Activated T-helper 2 cell treated with anti-CD3 and anti-CD28 coated beads, Interferon-gamma antibody, Interleukin-2, Interleukin-4, amounts not matched to agents 10 μg/mL and 5 μg/mL and 100 μg/mL, durations not matched to agents 14 hours and 24 hours and 36 hours (primary cell): Measurements from ENCODE around the gene FERMT2. TPM values are rescaled to one million over a fixed set of nuclear protein-coding genes. Genes with fewer than 3 reads are reported as not detected.

Experiments
- DNase-seq: peaks from one replicate; pipeline ENCODE4 v3.0.0; 2021; ENCODE audit warnings: low spot score
- H3K27ac Mint-ChIP-seq: one replicate; pipeline ENCODE4 v1.8.0; 2021; ENCODE audit warnings: mixed read lengths
- H3K27me3 Mint-ChIP-seq: one replicate; pipeline ENCODE4 v1.8.0; 2021; ENCODE audit warnings: low read depth, mixed read lengths
- H3K36me3 Mint-ChIP-seq: one replicate; pipeline ENCODE4 v1.8.0; 2021; ENCODE audit warnings: low read depth, mixed read lengths
- H3K4me1 Mint-ChIP-seq: one replicate; pipeline ENCODE4 v1.8.0; 2021; ENCODE audit warnings: low read depth, mixed read lengths
- H3K4me3 Mint-ChIP-seq: one replicate; pipeline ENCODE4 v1.8.0; 2021; ENCODE audit warnings: low read depth, mild to moderate bottlenecking, moderate library complexity, mixed read lengths
- H3K9me3 Mint-ChIP-seq: one replicate; pipeline ENCODE4 v1.8.0; 2021; ENCODE audit warnings: mixed read lengths
- intact Hi-C: fragments of 100-400 bp; cut with micrococcal nuclease; formaldehyde crosslinking; loops from one replicate; pipeline ENCODE4 v1.15.1; 2023
- total RNA-seq: library from RNA; stranded (reverse); gene quantifications from 2 replicates; pipeline ENCODE4 v1.2.3, GENCODE V29; 2022

Gene FERMT2
- total RNA-seq: 0.99 and 1.7 TPM in 2 replicates

GRCh38 chr14:52950898-52951680 lies at the start of gene FERMT2:
TSS of gene FERMT2 (minus strand) at chr14:52951050. CDS start at chr14:52950568, 482 bp downstream.
- intact Hi-C loops: no loop called here
- Mint-ChIP-seq H3K36me3 (no peaks in the 10 kb centered on the region), H3K4me1 (peaks cover 20% of the 10 kb centered on the region), H3K27me3 (peaks cover 65% of the 10 kb centered on the region), H3K27ac (no peak within 1 kb of the TSS), H3K9me3 (no peaks in the 10 kb centered on the region), H3K4me3 (peak within 1 kb of the TSS; percentile 83)
- DNase-seq: no peak

GRCh38 chr14:52998376-52999015 lies 47.6 kb upstream of the FERMT2 start:
- Mint-ChIP-seq H3K9me3 (no peaks in the 10 kb centered on the region), H3K27me3 (no peaks in the 10 kb centered on the region), H3K36me3 (no peaks in the 10 kb centered on the region), H3K27ac (no peak overlapping the region), H3K4me3 (no peak overlapping the region), H3K4me1 (peaks cover 2% of the 10 kb centered on the region)
- no peak for DNase-seq
- intact Hi-C loops: no loop called here

GRCh38 chr14:52996493-52996892 lies 45.6 kb upstream of the FERMT2 start:
- peaks cover 7% of the 10 kb centered on the region for H3K27me3 Mint-ChIP-seq
- intact Hi-C loops: no loop called here
- H3K27ac Mint-ChIP-seq: no peak overlapping the region
- H3K4me3 Mint-ChIP-seq: no peak overlapping the region
- no peak for DNase-seq
- no peaks in the 10 kb centered on the region for H3K4me1 Mint-ChIP-seq
- no peaks in the 10 kb centered on the region for H3K36me3 Mint-ChIP-seq
- no peaks in the 10 kb centered on the region for H3K9me3 Mint-ChIP-seq

- Mint-ChIP-seq H3K4me1 (no peaks in the 10 kb centered on the region), H3K9me3 (no peaks in the 10 kb centered on the region), H3K36me3 (no peaks in the 10 kb centered on the region), H3K27ac (no peak overlapping the region), H3K27me3 (peaks cover 10% of the 10 kb centered on the region), H3K4me3 (no peak overlapping the region)
- intact Hi-C loops: no loop called here
- DNase-seq: no peak
Observed at GRCh38 chr14:52995998-52996397, 45.1 kb upstream of the FERMT2 start.

GRCh38 chr14:52992236-52992870 lies 41.5 kb upstream of the FERMT2 start:
- Mint-ChIP-seq H3K27me3 (peaks cover 20% of the 10 kb centered on the region), H3K4me3 (no peak overlapping the region), H3K4me1 (no peaks in the 10 kb centered on the region), H3K27ac (no peak overlapping the region), H3K9me3 (no peaks in the 10 kb centered on the region), H3K36me3 (no peaks in the 10 kb centered on the region)
- intact Hi-C loops: no loop called here
- no peak for DNase-seq

- Mint-ChIP-seq H3K9me3 (no peaks in the 10 kb centered on the region), H3K27me3 (peaks cover 21% of the 10 kb centered on the region), H3K4me1 (no peaks in the 10 kb centered on the region), H3K4me3 (no peak overlapping the region), H3K27ac (no peak overlapping the region), H3K36me3 (no peaks in the 10 kb centered on the region)
- DNase-seq: no peak
- intact Hi-C loops: no loop called here
Observed at GRCh38 chr14:52988139-52988538, 37.3 kb upstream of the FERMT2 start.

- no peak overlapping the region for H3K4me3 Mint-ChIP-seq
- no peaks in the 10 kb centered on the region for H3K4me1 Mint-ChIP-seq
- H3K36me3 Mint-ChIP-seq: no peaks in the 10 kb centered on the region
- no peak overlapping the region for H3K27ac Mint-ChIP-seq
- H3K9me3 Mint-ChIP-seq: no peaks in the 10 kb centered on the region
- H3K27me3 Mint-ChIP-seq: peaks cover 16% of the 10 kb centered on the region
- intact Hi-C loops: no loop called here
- no peak for DNase-seq
Observed at GRCh38 chr14:52987514-52987913, 36.7 kb upstream of the FERMT2 start.

- no peaks in the 10 kb centered on the region for H3K4me1 Mint-ChIP-seq
- intact Hi-C loops: no loop called here
- H3K9me3 Mint-ChIP-seq: no peaks in the 10 kb centered on the region
- DNase-seq: no peak
- no peak overlapping the region for H3K4me3 Mint-ChIP-seq
- no peaks in the 10 kb centered on the region for H3K36me3 Mint-ChIP-seq
- H3K27me3 Mint-ChIP-seq: peaks cover 15% of the 10 kb centered on the region
- no peak overlapping the region for H3K27ac Mint-ChIP-seq
Observed at GRCh38 chr14:52987042-52987441, 36.2 kb upstream of the FERMT2 start.

- Mint-ChIP-seq H3K4me3 (no peak overlapping the region), H3K27ac (no peak overlapping the region), H3K27me3 (no peaks in the 10 kb centered on the region), H3K36me3 (no peaks in the 10 kb centered on the region), H3K9me3 (no peaks in the 10 kb centered on the region), H3K4me1 (no peaks in the 10 kb centered on the region)
- no peak for DNase-seq
- intact Hi-C loops: no loop called here
Observed at GRCh38 chr14:52977798-52978197, 26.9 kb upstream of the FERMT2 start.

GRCh38 chr14:52974406-52974805 lies 23.6 kb upstream of the FERMT2 start:
- Mint-ChIP-seq H3K36me3 (no peaks in the 10 kb centered on the region), H3K4me3 (no peak overlapping the region), H3K27ac (no peak overlapping the region), H3K9me3 (peaks cover 6% of the 10 kb centered on the region), H3K27me3 (peaks cover 15% of the 10 kb centered on the region), H3K4me1 (no peaks in the 10 kb centered on the region)
- intact Hi-C loops: no loop called here
- DNase-seq: no peak

GRCh38 chr14:52961060-52961639 lies 10.3 kb upstream of the FERMT2 start:
- intact Hi-C loops: loop anchor here (1.0 kb wide), 1 partner anchor 136 kb away; no protein-coding TSS in a partner anchor
- Mint-ChIP-seq H3K27ac (no peak overlapping the region), H3K4me3 (no peak overlapping the region), H3K27me3 (peaks cover 2% of the 10 kb centered on the region), H3K4me1 (no peaks in the 10 kb centered on the region), H3K36me3 (no peaks in the 10 kb centered on the region), H3K9me3 (no peaks in the 10 kb centered on the region)
- no peak for DNase-seq

GRCh38 chr14:52960627-52961026 lies 9.8 kb upstream of the FERMT2 start:
- no peak for DNase-seq
- no peaks in the 10 kb centered on the region for H3K27me3 Mint-ChIP-seq
- no peaks in the 10 kb centered on the region for H3K9me3 Mint-ChIP-seq
- no peak overlapping the region for H3K27ac Mint-ChIP-seq
- H3K36me3 Mint-ChIP-seq: no peaks in the 10 kb centered on the region
- intact Hi-C loops: loop anchor here (1.0 kb wide), 1 partner anchor 135 kb away; no protein-coding TSS in a partner anchor
- no peaks in the 10 kb centered on the region for H3K4me1 Mint-ChIP-seq
- H3K4me3 Mint-ChIP-seq: no peak overlapping the region
